ENCODE data around the gene SLC38A3. TPM values are rescaled to one million over a fixed set of nuclear protein-coding genes. Genes with fewer than 3 reads are reported as not detected.
A peak's percentile ranks its signal among the peaks of the same experiment; 100 is the strongest.

Gene SLC38A3
- total and polyA plus RNA-seq, 9 of the 15 experiments (the other 6 are each of a cell fraction or from before 2014, with no cell fraction given) = 0.09 to 0.38 (median 0.16) TPM; not detected in 6

DNA sequence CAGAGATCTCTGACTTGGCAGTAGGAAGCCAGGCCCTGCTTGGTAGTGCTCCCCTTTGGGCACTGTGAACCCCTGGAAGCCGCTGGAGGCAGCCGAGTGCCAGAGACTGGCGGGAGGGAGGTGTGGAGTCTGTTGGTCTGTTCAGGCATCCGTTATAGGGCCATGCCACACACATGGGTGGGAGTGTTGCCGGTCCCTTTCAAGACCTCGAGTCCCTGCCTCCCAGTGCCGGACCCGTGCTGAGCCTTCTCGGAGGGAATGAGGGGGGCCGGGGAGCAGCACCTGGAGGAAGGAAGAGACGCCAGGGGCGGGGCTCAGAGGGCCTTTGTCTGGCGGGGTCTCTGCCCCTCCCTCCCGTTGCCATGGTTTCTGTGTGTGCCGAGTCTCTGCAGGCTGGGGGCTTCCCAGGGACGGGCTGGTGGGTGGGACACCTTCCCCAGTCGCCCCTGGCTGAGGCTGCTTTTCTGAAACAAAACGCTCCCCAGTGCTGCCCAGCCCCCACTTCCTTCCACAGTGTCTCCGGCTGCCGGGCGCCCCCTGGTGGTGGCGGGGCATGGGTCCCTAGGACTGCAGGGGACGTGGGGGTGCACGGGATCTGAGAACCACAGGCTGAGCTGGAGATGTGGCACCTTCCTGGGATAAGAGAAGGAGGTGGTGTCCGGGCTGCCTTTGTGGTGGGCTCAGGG is 40.9 kb downstream of the SLC38A3 start (continued):
- TF ChIP-seq ELF2 (CRISPR knock-in tag; IDR thresholded peaks at IDR 0.05) (0 out of 2 replicates have a peak, but pooled peaks have one; percentile 20), MAZ (CRISPR knock-in tag; conservative IDR thresholded peaks at IDR 0.05 in 1 of 2, IDR thresholded peaks at IDR 0.05 in 1 of 2) (peak; percentile 78 to 93), ATF7 (IDR thresholded peaks at IDR 0.05) (no peak), SMAD3 (CRISPR knock-in tag; conservative IDR thresholded peaks at IDR 0.05) (0 out of 2 replicates have a peak, but pooled peaks have one; percentile 30), ZFP1 (CRISPR knock-in tag; IDR thresholded peaks at IDR 0.05) (no peak), HLTF (IDR thresholded peaks at IDR 0.05) (no peak), KDM4B (IDR thresholded peaks at IDR 0.05; ENCODE audit: borderline replicate concordance in 2 of 2, low read depth in 1 of 2) (peak in 1 of 2 experiments; percentile 47; a peak in 1 of 4 replicates)
- TF ChIP-seq, protein P1, sequence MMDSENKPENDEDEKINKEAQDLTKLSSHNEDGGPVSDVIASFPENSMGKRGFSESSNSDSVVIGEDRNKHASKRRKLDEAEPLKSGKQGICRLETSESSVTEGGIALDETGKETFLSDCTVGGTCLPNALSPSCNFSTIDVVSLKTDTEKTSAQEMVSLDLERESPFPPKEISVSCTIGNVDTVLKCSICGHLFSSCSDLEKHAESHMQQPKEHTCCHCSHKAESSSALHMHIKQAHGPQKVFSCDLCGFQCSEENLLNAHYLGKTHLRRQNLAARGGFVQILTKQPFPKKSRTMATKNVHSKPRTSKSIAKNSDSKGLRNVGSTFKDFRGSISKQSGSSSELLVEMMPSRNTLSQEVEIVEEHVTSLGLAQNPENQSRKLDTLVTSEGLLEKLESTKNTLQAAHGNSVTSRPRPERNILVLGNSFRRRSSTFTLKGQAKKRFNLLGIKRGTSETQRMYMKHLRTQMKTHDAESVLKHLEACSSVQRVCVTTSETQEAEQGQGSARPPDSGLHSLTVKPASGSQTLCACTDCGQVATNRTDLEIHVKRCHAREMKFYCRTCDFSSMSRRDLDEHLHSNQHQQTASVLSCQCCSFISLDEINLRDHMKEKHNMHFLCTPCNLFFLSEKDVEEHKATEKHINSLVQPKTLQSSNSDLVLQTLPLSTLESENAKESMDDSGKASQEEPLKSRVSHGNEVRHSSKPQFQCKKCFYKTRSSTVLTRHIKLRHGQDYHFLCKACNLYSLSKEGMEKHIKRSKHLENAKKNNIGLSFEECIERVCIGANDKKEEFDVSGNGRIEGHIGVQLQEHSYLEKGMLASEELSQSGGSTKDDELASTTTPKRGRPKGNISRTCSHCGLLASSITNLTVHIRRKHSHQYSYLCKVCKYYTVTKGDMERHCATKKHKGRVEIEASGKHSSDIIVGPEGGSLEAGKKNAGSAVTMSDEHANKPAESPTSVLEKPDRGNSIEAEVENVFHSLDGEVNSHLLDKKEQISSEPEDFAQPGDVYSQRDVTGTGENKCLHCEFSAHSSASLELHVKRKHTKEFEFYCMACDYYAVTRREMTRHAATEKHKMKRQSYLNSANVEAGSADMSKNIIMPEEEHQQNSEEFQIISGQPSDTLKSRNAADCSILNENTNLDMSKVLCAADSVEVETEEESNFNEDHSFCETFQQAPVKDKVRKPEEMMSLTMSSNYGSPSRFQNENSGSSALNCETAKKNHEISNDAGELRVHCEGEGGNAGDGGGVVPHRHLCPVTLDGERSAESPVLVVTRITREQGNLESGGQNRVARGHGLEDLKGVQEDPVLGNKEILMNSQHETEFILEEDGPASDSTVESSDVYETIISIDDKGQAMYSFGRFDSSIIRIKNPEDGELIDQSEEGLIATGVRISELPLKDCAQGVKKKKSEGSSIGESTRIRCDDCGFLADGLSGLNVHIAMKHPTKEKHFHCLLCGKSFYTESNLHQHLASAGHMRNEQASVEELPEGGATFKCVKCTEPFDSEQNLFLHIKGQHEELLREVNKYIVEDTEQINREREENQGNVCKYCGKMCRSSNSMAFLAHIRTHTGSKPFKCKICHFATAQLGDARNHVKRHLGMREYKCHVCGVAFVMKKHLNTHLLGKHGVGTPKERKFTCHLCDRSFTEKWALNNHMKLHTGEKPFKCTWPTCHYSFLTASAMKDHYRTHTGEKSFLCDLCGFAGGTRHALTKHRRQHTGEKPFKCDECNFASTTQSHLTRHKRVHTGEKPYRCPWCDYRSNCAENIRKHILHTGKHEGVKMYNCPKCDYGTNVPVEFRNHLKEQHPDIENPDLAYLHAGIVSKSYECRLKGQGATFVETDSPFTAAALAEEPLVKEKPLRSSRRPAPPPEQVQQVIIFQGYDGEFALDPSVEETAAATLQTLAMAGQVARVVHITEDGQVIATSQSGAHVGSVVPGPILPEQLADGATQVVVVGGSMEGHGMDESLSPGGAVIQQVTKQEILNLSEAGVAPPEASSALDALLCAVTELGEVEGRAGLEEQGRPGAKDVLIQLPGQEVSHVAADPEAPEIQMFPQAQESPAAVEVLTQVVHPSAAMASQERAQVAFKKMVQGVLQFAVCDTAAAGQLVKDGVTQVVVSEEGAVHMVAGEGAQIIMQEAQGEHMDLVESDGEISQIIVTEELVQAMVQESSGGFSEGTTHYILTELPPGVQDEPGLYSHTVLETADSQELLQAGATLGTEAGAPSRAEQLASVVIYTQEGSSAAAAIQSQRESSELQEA (IDR thresholded peaks at IDR 0.05; ENCODE audit: low read depth) = peak; percentile 60

Measured in K562 (cell line).